HG02759 (cell line): ENCODE measurements around the gene BCDIN3D.
"Not testable (repeated sequence)": the region's sequence is repeated elsewhere in the genome, so short reads cannot be mapped to it uniquely, and the experiment has no call there.

ENCODE experiments used
- ATAC-seq: cut with Tn5 transposase; IDR thresholded peaks from one replicate; pipeline ENCODE4 v1.9.1; 2021; ENCODE audit warnings: mild to moderate bottlenecking, moderate library complexity; ENCODE audit not compliant: unreplicated experiment

BCDIN3D gene

DNA sequence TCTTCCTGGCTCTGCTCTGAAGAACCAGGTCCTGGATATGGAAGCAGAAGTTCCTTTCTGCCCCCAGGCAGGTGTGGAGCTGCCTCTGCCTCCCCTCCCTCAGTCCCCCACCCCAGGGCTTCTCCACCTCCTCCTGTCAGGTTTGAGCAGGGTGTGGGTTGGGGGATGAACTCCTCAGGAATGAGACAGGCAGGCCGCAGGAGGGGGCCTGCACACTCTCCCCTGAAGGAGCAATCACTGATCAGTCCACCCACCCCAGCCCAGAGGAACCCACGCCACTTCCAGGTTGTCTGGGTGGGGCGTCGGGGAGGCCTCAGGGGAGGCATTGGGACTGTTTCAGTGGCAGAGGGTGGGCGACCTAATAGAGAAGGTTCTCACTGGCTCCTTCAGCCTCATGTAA, 34.2 kb upstream of the BCDIN3D start:
- no peak for ATAC-seq

DNA sequence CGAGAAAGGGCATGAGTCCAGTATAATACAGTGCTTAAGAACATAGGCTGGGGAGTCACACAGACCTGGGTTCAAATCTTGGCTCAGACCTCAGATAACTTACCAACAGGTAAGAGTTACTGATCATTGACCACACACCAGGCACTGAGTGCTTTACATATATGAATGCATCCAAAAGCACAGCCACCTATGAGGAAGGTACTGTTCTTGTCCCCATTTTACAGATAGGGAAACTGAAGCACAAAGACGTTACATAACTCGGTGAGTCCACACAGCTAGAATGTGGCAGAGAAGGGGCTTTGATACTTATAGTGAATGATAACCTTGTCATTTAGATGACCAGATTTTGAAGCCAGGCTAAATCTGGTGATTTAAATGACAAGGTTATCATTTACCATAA, 33.2 kb upstream of the BCDIN3D start:
- no peak for ATAC-seq

DNA sequence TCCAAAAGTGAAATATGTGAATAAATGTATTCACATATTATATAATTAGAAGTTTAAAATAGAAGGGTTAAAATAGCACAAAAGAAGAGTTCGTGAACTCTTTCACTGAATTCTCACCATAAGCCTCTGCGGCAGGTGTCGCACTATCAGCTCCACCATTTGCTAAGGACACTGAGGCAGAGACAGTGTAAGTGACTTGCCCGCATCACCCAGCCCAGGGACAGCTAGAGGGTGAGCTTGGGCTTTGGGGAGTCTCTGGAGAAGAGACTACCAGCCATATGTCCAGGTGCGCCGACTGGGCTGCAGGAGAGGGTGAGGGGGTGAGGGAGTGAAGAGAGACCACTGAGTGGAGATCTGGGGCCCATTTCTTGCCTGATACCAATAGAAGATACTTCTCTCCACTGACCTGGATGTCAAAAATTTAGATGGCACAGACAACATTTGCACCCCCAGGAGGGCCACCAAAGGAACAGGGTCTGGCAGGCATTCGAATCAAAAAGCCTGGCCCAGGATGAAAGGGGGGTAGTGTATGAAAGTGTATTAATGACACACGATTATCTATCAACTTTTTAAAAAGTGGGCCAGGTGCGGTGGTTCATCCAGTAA, 32.3 kb upstream of the BCDIN3D start:
- ATAC-seq: no peak

DNA sequence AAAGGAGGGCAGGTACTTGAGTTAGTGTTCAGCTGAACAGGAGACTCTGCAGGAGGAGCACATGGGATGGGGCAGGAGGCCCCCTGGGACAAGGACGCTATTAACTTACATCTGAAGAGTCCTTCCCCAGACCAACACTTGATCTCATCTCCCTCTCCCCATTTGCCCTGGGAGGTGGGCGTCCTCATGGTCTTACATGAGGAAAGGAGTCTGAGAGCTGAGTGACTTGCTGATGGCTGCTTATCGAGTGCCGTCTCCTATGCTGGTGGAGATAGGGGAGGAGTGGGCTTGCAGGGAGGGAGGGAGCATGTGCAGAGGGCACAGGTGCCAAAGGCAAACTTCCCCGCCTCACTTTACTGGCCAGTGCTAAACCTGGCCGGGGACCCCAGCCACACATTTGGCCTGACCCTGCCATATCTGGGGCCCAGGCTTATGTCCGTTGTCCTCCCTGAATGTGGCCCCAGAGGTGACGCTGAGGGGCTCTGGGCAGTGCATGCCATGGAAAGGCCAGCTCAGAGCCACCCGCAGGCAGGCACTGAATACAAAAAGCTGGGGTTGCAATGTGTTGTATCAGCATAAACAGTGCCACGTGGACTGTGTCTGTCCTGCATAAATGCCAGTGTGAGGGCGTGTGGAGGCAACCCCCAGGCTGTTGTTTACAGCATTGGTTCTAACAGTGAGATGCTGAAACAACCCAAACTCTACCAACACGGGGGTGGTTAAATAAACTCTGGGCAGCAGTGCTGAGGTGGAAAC, 31.4 kb upstream of the BCDIN3D start:
- no peak for ATAC-seq

DNA sequence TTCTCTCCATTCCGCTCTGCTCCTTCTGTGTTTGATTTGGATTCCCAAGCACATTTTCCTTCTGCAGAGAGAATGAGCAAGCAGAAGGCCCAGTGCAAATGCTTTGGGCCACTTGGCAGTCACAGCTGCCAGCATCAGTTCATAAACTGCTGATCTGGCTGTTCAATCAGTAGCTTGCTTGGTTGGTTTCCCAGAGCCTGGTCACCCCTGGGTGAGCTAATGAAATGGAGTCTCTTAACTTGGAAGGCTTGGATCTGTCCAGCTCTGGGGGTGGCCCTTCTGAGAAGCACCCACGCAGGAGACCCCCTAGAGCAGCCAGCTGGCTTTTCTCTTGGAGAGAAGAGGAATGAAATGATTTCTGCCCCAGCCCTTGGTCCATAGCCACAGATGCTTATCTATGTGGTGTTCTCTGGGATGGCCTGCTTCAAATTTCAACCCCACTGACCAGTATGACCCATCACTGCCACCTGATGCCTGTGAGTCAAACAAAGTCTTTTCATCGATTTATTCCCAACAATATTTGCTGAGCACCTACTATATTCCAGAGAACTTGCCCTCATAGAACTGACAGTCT, 30.5 kb upstream of the BCDIN3D start:
- no peak for ATAC-seq

DNA sequence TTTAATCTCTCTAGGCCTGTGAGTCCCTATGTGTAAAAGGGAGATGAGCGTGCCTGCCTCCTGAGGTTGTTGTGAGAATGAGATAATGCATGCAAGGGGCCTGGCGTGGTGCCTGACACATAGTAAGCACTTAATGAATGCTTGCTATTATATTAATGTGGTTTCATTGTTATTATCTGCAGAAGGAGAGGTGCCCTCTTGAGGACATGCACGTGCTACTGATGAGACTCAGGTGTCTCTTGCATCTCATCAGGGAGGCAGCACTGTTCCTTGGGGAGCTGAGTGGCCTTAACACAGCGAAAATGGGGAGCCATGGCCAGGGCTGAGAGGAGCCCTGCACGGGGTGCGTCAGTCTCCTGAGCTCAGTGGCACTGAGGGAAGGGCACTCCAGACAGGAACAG, 29.9 kb upstream of the BCDIN3D start:
- no peak for ATAC-seq

DNA sequence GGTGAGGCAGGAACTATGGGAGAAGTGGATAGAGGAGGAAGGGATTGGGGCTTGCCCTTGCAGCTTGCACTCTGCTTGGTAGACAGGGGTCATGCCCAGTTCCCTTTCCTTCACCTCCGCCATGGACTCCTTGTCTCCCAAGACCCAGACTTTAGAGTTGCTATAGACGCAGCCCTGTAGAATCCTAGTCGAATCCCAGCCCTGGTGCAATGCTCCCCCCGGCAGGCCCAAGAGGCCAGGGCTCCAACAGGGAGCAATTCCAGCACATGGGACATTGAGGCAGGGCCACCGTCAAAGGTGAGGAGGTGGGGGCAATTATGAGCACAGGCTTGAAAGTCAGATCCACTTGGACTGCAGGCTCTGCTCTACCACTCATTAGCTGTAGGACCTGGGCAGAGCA, 29.5 kb upstream of the BCDIN3D start:
- no peak for ATAC-seq

DNA sequence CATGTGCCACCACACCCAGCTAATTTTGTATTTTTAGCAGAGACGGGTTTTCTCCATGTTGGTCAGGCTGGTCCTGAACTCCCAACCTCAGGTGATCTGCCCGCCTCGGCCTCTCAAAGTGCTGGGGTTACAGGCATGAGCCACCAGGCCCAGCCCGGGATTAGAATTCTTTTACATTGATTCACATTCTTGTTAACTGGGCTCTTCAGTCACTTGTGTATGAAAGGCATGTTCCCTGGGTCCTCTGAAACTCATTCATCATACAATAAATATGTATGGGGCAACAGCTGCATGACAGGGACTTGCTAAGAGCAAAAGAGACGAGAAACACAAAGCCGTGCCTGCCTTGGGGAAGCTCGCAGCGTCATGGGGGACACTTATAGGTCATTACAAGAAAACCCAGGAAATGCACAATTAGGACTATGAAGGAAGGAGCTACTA, 28.9 kb upstream of the BCDIN3D start:
- ATAC-seq: not testable (repeated sequence)

DNA sequence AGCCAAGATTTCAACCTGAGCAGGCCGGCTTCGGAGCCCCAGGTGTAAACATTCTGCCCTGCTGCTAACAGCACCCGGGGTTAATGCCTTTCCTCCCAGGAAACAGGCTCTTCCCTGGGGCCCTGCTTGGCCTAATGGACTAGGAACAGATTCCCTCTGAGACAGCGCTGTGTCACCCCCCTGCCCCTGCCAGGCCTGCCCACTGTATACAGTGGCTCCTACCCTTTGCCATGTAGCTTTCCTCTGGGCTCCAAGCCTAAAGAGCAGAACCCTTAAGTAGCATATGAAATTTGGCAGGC, 28.3 kb upstream of the BCDIN3D start:
- no peak for ATAC-seq

DNA sequence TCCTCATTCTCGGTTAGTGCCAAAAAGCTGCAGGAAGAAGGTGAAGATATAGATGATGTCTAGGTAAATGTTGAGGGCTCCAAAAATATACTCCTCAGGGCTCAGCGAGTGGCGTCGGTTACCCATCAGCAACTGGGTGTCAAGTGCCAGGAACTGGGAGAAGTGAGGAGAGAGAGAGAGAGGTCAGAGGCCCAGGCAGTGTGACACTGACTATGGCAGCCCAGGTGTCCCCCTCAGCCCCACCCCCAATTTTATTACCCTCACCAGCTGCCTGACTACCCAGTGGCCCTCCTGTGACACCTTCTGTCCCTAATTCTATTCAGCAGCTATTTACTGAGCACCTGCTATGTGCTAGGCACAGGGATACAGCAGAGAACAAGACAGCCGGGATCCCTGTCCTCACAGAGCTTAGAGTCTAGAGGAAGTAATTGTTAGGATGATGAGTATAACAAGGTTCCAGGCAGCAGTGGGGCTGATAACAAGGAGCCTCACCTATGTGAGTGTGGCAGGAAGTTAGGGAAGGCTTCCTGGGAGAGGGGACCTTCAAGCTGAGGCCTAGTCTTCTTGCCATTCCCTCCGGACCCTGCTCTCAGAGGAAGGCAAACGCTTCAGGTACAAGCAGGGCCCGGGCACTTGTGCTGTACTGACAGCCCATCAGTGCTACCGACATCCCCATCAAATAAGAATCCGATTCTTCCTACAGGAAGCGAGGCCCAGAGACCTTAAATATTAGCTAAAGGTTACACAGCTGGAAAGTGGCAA, 27.8 kb upstream of the BCDIN3D start:
- ATAC-seq: no peak

DNA sequence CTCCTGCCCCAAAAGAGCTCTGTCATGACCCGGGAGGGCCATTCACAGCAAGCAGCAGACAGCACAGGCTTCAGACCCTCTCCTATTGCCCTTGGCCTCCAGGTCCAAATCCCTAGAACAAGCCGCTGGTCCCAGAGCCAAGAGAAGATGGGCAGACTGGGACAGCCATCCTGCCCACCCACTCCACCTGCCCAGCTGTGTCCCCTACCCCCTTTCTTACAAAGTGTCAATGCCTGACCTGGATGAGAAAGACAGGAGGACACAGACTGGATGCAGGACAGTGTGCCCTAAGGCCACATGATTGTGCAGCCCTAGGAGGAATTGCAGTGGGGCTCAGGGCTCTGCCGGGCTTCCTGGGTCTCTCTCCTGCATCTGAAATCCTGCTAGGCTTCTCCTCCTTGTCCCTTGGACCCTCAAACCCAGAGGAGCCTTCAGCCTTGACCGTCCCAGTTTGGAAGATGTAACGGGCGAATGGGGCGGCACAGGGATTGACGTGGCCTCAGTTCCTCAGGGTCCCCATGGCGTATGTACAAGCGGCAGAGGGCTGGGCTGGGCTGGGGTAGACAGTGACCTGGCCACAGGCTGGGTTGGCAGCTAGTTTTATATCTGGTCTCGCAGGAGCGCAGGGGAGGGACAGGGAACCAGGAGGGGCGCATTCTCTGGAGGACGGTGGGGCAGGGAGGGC, 27.1 kb upstream of the BCDIN3D start:
- ATAC-seq: no peak

DNA sequence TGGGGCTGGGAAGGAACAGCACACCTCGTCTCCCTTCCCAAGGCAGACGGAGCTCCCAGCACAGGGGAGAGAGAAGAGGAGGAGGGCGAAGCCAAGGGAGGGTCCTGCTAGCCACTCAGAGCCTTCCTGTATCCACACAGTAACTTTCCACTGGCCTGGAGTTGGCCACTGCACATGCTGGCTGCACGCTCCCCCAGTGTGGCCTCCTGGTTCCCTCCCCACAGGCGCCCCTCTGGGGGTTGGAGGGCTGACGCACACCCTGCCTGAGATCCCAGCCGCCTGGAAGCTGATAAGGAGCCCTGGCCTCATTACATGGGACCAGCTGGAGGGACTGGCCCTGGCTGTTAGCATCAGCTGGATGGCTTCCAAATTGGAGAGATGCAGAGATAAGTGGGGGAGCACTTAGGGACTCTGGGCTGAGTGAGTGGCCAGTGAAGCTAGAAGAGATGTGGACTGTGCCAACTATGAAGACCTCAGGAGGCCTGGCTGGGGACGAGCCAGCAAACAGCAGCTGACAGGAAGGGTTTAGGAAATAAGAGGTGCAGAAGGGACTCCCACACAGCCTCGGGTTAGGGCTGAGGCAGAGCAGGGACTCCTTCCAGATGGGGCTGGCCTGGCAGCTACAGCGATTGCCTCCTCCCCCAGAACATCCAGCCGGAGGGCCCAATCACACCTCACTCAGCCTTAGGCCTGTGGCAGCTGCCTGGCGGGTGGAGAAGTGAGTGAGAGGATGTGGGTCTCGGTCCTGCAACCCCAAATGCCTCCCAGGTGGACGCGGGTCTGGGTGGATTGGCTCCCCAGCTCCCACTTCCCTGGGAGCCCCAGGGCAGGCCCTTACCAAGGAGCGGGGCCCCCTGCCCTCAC, 26.3 kb upstream of the BCDIN3D start:
- no peak for ATAC-seq

DNA sequence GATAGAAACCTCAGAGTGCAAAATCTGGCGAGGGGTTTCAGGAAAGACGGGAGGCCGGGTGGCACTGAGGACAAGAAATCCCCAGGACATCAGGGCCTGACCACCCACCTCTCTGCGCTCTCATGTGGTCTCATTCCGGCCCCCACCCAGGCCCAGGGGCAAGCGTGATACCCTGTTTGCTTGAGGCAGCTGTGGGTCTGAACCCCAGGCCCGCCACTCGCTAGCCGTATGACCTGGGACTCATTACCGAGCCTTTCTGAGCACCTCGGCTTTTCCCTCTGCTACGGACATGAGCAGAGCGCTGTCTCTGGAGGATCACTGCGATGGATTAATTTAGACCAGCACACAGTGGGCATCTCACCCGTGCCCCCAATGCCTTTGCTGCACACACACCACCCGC, 25.5 kb upstream of the BCDIN3D start:
- ATAC-seq: no peak

DNA sequence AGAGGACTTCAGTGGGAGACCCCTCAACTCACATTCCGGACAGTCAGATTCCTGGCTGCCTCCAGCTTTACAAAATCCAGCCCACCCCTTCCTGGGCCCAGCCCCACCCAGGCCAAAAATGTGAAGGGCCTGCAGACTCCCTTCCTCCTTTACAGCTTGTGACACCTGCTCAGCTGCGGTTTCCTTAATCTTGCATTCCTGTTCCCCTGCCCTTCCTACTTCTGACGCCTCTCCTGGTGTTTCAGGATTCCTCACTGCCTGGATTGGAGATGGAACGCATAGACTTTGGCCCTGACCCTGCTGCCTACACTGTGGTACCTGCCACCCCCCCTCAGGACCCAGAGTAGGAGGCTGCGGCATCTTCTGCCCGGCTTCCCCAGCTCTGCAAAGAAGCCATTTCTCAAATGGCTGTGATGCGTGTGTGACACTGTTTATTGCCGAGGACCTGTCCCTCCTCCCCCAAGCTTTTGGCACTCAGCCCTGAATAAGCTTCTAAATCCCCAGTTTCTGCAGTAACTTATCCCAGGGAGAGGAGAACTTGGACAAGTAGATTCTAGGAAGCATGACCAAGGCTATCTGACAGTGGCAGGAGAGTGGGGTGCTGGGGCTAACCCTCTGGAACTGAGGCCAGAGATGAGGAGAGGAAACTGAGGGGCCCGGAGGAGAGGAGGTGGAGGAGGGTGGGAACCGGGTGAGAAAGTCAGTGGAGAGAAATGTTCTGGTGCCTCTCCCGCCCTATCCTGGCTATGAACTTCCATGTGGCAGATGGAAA, 24.9 kb upstream of the BCDIN3D start:
- no peak for ATAC-seq

DNA sequence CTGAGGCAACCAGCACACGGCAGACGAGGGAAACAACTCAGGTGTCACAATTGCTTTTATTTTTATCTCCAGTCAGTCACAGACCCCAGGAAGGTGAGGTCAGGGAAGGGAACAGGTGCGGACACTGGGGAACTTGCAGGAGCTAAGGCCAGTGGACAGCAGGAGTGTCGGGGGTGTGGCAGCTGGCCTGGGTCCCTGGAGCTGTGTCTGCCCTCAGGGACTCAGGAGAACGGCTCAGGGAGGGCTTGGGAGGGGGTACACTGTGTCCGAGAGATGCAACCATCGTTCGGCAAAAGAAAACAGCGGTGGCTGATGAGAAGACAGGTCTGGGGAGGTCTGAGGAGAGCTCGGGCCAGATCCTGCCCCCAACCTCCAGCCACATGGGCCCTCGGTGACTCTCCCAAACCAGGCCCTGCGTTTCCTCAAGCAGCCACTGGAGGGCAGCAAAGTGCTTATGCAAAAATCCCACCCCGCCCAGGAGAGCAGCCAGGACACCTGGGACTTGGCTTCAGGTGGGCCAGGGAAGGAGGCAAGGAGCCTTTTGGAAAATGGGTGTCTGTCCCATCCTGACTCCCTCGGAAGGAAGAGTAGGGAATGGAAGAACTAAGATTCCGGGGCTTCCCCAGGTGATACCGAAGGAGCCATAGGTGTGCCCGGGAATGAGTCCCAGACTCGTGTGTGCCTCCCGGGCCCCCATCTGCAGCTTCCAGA, 24.1 kb upstream of the BCDIN3D start:
- no peak for ATAC-seq

DNA sequence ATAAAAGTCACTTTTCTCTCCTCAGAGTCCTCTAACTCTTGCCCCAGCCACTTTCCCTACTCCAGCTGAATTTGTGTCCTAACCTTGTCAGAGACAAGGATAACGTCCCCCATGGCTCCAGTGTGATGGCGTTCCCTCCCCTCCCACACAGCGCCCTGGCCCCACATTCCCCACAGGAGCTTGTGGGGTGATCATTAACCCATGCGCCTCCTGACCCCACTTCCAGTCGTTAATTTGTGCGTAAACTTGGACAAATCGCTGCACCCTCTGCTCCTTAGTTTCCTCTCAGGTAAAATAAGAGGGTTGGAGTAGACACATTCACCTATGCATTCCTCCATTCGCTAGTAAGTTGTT, 22.9 kb upstream of the BCDIN3D start:
- ATAC-seq: no peak

DNA sequence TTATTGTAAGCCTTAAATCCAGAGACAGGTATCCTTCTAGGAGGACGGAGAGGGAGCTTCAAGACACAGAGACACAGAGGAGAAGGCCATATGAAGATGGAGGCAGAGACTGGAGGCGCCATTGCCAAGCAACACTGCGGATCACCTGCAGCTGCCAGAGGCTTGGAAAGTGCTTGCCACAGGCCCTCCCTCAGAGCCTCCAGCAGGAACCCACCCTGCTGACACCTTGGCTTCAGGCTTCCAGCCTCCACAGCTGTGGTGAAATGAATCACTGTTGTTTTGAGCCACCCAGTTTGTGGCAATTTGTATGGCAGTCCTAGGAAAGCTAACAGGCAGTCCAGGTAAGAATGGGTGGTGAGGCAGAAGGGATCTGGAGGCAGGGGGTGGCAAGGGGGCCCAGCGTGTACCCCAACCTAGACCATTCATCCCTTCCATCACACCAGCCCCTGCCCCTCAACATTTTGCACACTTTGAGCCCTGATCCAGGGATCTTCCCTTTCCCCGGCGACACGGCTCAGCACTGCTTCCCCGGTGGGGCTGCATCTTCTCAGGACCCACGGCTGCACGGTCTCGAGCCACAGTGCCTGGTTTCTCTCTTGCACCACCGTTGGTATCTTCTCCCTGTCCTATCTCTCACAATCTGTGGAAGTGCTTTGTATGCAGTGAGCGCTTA, 22.3 kb upstream of the BCDIN3D start:
- no peak for ATAC-seq

DNA sequence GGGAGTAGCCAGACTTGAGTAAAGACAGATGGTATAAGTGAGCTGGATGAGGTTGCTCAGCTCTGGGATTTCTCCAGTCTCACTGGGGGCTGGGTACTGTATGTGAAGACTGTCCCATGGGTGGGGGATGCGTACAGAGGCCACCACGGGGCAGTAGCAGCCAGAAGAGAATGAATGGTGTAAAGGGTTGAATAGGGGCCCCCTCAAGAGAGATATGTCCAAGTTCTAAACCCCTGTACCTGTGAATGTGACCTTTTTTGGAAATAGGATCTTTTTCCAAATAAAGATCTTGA, 21.8 kb upstream of the BCDIN3D start:
- ATAC-seq: no peak
